Gastrocnemius medialis (tissue), 4 donors: ENCODE measurements around the gene VSIG2. TPM values are rescaled to one million over a fixed set of nuclear protein-coding genes. Genes with fewer than 3 reads are reported as not detected.
"Not testable (repeated sequence)": the region's sequence is repeated elsewhere in the genome, so short reads cannot be mapped to it uniquely, and the experiment has no call there.

Experiments used
- ATAC-seq, 2 donors: fragments of 150-250 bp; one replicate each; pipeline ENCODE4 v1.9.1; 2016
- DNase-seq, 2 donors: peaks; one replicate each; pipeline ENCODE4 v3.0.0-alpha.2; 2019
- H3K27ac ChIP-seq, 4 donors: fragments of 200-600 bp; sonication (generic); 1 replicate in 1 of 4; 2 replicates in 3 of 4; pipeline ENCODE4 v1.5.1; 2016 to 2018; ENCODE audit warnings: mild to moderate bottlenecking in 2 of 4, moderate library complexity in 1 of 4
- H3K27me3 ChIP-seq, 3 donors: fragments of 200-600 bp; sonication (generic) in 2 of 3; 1 replicate in 1 of 3; 2 replicates in 2 of 3; pipeline versions ENCODE4 v1.5.1 to v1.6.0; 2016 to 2019; ENCODE audit warnings: mild to moderate bottlenecking in 1 of 3, moderate library complexity in 1 of 3
- H3K36me3 ChIP-seq, 2 donors: fragments of 200-600 bp; sonication (generic) in 1 of 2; one replicate each; pipeline ENCODE4 v1.5.1; 2017 to 2018
- H3K4me1 ChIP-seq, 2 donors: fragments of 200-600 bp; sonication (generic) in 1 of 2; one replicate each; pipeline ENCODE4 v1.5.1; 2016 to 2017; ENCODE audit warnings: mild to moderate bottlenecking in 2 of 2
- H3K4me3 ChIP-seq, 4 donors: fragments of 200-600 bp; sonication (generic) in 3 of 4; 1 replicate in 1 of 4; 2 replicates in 3 of 4; pipeline ENCODE4 v1.5.1; 2016 to 2019; ENCODE audit warnings: mild to moderate bottlenecking in 2 of 4
- H3K9me3 ChIP-seq, 3 donors: fragments of 200-600 bp; sonication (generic) in 2 of 3; 1 replicate in 1 of 3; 2 replicates in 2 of 3; pipeline ENCODE4 v1.5.1; 2016 to 2019
- CTCF ChIP-seq, 5 experiments: fragments of 450-650 bp in 3 of 5; fragments of 200-600 bp in 2 of 5; sonication (generic) in 2 of 5; IDR thresholded peaks in 4 of 5; conservative IDR thresholded peaks in 1 of 5; 1 replicate in 4 of 5; 2 replicates in 1 of 5; pipeline ENCODE4 v1.5.1; 2016 to 2019; ENCODE audit warnings: antibody characterized with exemption in 5 of 5, mild to moderate bottlenecking in 3 of 5, moderate library complexity in 3 of 5
- POLR2A ChIP-seq, 2 donors: fragments of 450-650 bp; IDR thresholded peaks; one replicate each; pipeline ENCODE4 v1.6.1; 2017; ENCODE audit warnings: antibody characterized with exemption in 2 of 2, mild to moderate bottlenecking in 2 of 2, moderate library complexity in 2 of 2
- in situ Hi-C, 4 donors: fragments of 200-750 bp; cut with MboI; loops; one replicate each; pipeline versions ENCODE4 v1.15.0 to v1.8.0; 2017; ENCODE audit warnings: low sequenced_read_pairs in 4 of 4
- intact Hi-C: fragments of 100-400 bp; cut with DNase I; formaldehyde crosslinking; loops from one replicate; pipeline ENCODE4 v1.15.1; 2023; ENCODE audit warnings: low total_unique reads
- total RNA-seq, 4 donors: library from RNA; depleted of rRNA; stranded (reverse); fragments of >200 nt; gene quantifications; one replicate each; pipeline versions ENCODE4 v1.1.0 to v1.2.3, GENCODE V29; 2016

The VSIG2 gene
- total RNA-seq, 4 donors from 2014 or later: 0.29 to 0.46 TPM; not detected in 2

GRCh38 chr11:124779568-124779967, 27.5 kb upstream of the VSIG2 start:
- H3K27ac ChIP-seq: no peak overlapping the region
- H3K4me1 ChIP-seq: no peaks in the 10 kb centered on the region
- H3K9me3 ChIP-seq: no peaks in the 10 kb centered on the region
- no peak overlapping the region for H3K4me3 ChIP-seq
- H3K27me3 ChIP-seq: no peaks in the 10 kb centered on the region
- DNase-seq (no peak), ATAC-seq (no peak)
- no peaks in the 10 kb centered on the region for H3K36me3 ChIP-seq
- intact Hi-C loops (no loop called here), in situ Hi-C loops (no loop called here)
- TF ChIP-seq CTCF (IDR thresholded peaks at IDR 0.05 in 4 of 5, conservative IDR thresholded peaks at IDR 0.05 in 1 of 5) (no peak), POLR2A (IDR thresholded peaks at IDR 0.05) (no peak)

- ATAC-seq (no peak), DNase-seq (no peak)
- H3K9me3 ChIP-seq: no peaks in the 10 kb centered on the region
- H3K27me3 ChIP-seq: no peaks in the 10 kb centered on the region
- H3K4me3 ChIP-seq: no peak overlapping the region
- H3K36me3 ChIP-seq: no peaks in the 10 kb centered on the region
- no peak overlapping the region for H3K27ac ChIP-seq
- no peak for TF ChIP-seq POLR2A (IDR thresholded peaks at IDR 0.05)
- TF ChIP-seq CTCF (IDR thresholded peaks at IDR 0.05 in 4 of 5, conservative IDR thresholded peaks at IDR 0.05 in 1 of 5): no peak
- H3K4me1 ChIP-seq: no peaks in the 10 kb centered on the region
- intact Hi-C loops (no loop called here), in situ Hi-C loops (no loop called here)
These were observed 26.2 kb upstream of the VSIG2 start for GRCh38 chr11:124778281-124778680.

GRCh38 chr11:124776865-124777645, 25.0 kb upstream of the VSIG2 start:
- Histone ChIP-seq H3K27ac (peak overlapping the region in 1 of 4 donors; percentile 8), H3K9me3 (no peaks in the 10 kb centered on the region), H3K36me3 (peaks cover 0 to 4% of the 10 kb centered on the region in 2 donors), H3K27me3 (no peaks in the 10 kb centered on the region), H3K4me1 (no peaks in the 10 kb centered on the region), H3K4me3 (no peak overlapping the region)
- no peak for ATAC-seq
- DNase-seq: no peak
- in situ Hi-C loops: no loop called here
- TF ChIP-seq POLR2A (IDR thresholded peaks at IDR 0.05): no peak
- TF ChIP-seq CTCF (IDR thresholded peaks at IDR 0.05 in 4 of 5, conservative IDR thresholded peaks at IDR 0.05 in 1 of 5): no peak
- intact Hi-C loops: no loop called here

- H3K4me3 ChIP-seq, in situ Hi-C loops, H3K27me3 ChIP-seq, ATAC-seq, H3K4me1 ChIP-seq, H3K27ac ChIP-seq, intact Hi-C loops, H3K9me3 ChIP-seq, DNase-seq: not testable (repeated sequence)
- H3K36me3 ChIP-seq: peaks cover 0 to 47% of the 10 kb centered on the region in 2 donors
These were observed 18.9 kb upstream of the VSIG2 start for GRCh38 chr11:124770959-124771358.

GRCh38 chr11:124769806-124770774, 18.0 kb upstream of the VSIG2 start:
- no peak for TF ChIP-seq CTCF (IDR thresholded peaks at IDR 0.05 in 4 of 5, conservative IDR thresholded peaks at IDR 0.05 in 1 of 5)
- no peak for TF ChIP-seq POLR2A (IDR thresholded peaks at IDR 0.05)
- Histone ChIP-seq H3K9me3 (no peaks in the 10 kb centered on the region), H3K27ac (no peak overlapping the region), H3K27me3 (no peaks in the 10 kb centered on the region), H3K36me3 (peaks cover 0 to 47% of the 10 kb centered on the region in 2 donors), H3K4me1 (no peaks in the 10 kb centered on the region), H3K4me3 (no peak overlapping the region)
- DNase-seq: no peak
- in situ Hi-C loops: loop anchor here in 3 of 4 donors (10.0 kb wide), 2 partner anchors 65 to 105 kb away; no protein-coding TSS in a partner anchor
- no peak for ATAC-seq
- intact Hi-C loops: no loop called here
